Activated T-cell treated with anti-CD3 and anti-CD28 coated beads, Interleukin-2, amount 50 U/mL, for 4 hours (primary cell): ENCODE results near the gene PRELID1. TPM values are rescaled to one million over a fixed set of nuclear protein-coding genes. Genes with fewer than 3 reads are reported as not detected.

Source experiments
- total RNA-seq, 3 donors: library from RNA; stranded (reverse); gene quantifications; one replicate each; pipeline ENCODE4 v1.2.1, GENCODE V29; 2021

PRELID1 gene
- total RNA-seq, 3 donors from 2014 or later = 293 to 372 (median 302) TPM

Other genes with a start within 250 kb of the PRELID1 start
- 1 to 10 TPM in 2 of 3 donors, under 1 TPM in 1; 0.98 to 3.5 (median 2.7) TPM for gene FGFR4, start 216.9 kb upstream of the PRELID1 start, total RNA-seq
- gene NSD1, start 170.0 kb upstream of the PRELID1 start, total RNA-seq = 10 to 100 TPM; 59.3 to 71.6 (median 67.6) TPM
- 10 to 100 TPM; 26.3 to 29.8 (median 27.5) TPM for gene RAB24, start 80 bp upstream of the PRELID1 start, total RNA-seq
- gene MXD3, start 8.1 kb downstream of the PRELID1 start, total RNA-seq = 1 to 10 TPM; 3.7 to 5.1 (median 4.3) TPM
- gene LMAN2, start 47.9 kb downstream of the PRELID1 start, total RNA-seq = 100 to 1,000 TPM; 120 to 129 (median 127) TPM
- gene RGS14, start 54.1 kb downstream of the PRELID1 start, total RNA-seq = 10 to 100 TPM; 43.7 to 62.3 (median 46.2) TPM
- not detected for gene SLC34A1, start 80.6 kb downstream of the PRELID1 start, total RNA-seq
- gene PFN3, start 96.9 kb downstream of the PRELID1 start, total RNA-seq = not detected
- 1 to 10 TPM; 1.7 to 5.7 (median 3.1) TPM for gene F12, start 105.8 kb downstream of the PRELID1 start, total RNA-seq
- 100 to 1,000 TPM; 140 to 163 (median 158) TPM for gene GRK6, start 122.9 kb downstream of the PRELID1 start, total RNA-seq
- 10 to 100 TPM; 11.7 to 19.8 (median 14.2) TPM for gene PRR7, start 143.0 kb downstream of the PRELID1 start, total RNA-seq
- 10 to 100 TPM; 16.6 to 48.5 (median 21.6) TPM for gene DBN1, start 169.8 kb downstream of the PRELID1 start, total RNA-seq
- 10 to 100 TPM; 18.0 to 22.1 (median 19.0) TPM for gene PDLIM7, start 193.8 kb downstream of the PRELID1 start, total RNA-seq
- gene DOK3, start 206.0 kb downstream of the PRELID1 start, total RNA-seq = 1 to 10 TPM; 8.2 to 9.2 (median 8.7) TPM
- 100 to 1,000 TPM; 203 to 220 (median 207) TPM for gene DDX41, start 213.2 kb downstream of the PRELID1 start, total RNA-seq